Measurements from ENCODE around the gene RNPS1.

GRCh38 chr16:2210386-2211365 is 57.2 kb downstream of the RNPS1 start, which contains the start of gene BRICD5:
- TF ChIP-seq, protein P1, sequence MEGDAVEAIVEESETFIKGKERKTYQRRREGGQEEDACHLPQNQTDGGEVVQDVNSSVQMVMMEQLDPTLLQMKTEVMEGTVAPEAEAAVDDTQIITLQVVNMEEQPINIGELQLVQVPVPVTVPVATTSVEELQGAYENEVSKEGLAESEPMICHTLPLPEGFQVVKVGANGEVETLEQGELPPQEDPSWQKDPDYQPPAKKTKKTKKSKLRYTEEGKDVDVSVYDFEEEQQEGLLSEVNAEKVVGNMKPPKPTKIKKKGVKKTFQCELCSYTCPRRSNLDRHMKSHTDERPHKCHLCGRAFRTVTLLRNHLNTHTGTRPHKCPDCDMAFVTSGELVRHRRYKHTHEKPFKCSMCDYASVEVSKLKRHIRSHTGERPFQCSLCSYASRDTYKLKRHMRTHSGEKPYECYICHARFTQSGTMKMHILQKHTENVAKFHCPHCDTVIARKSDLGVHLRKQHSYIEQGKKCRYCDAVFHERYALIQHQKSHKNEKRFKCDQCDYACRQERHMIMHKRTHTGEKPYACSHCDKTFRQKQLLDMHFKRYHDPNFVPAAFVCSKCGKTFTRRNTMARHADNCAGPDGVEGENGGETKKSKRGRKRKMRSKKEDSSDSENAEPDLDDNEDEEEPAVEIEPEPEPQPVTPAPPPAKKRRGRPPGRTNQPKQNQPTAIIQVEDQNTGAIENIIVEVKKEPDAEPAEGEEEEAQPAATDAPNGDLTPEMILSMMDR (conservative IDR thresholded peaks at IDR 0.05) = no peak
- no peak for TF ChIP-seq EZH2 (IDR thresholded peaks at IDR 0.05; ENCODE audit: low read depth)

Measured in PC-9 (cell line).